ENCODE measurements around the gene CABP4. TPM values are rescaled to one million over a fixed set of nuclear protein-coding genes. Genes with fewer than 3 reads are reported as not detected.

Gene CABP4
- total RNA-seq, 1 experiment from 2014 or later, result not detected

- intact Hi-C loops (cut with micrococcal nuclease), result loop anchor here (1.0 to 5.0 kb wide), 4 partner anchors 37 to 117 kb away; partner anchors contain the start of genes POLD4 and RPS6KB2
- H3K4me1 ChIP-seq (ENCODE audit: control insufficient read depth in 1 of 2, insufficient read depth in 2 of 2, low read length in 2 of 2), result peaks cover 25 to 45% of the 10 kb centered on the region in 2 experiments
- H3K4me2 ChIP-seq (ENCODE audit: low read length), result peak within 1 kb of the TSS; percentile 100
- H4K20me1 ChIP-seq (ENCODE audit: insufficient read depth), result no peaks in the 10 kb centered on the region
- H3K9me2 ChIP-seq (ENCODE audit: insufficient read depth), result no peaks in the 10 kb centered on the region
- CTCF ChIA-PET, result interaction anchor here (1.9 kb wide), 1 partner anchor 67 kb away, joined by 8 read pairs; the partner anchor contains the start of gene PPP1CA
- H3K27me3 ChIP-seq (ENCODE audit: insufficient read depth, low read length), result no peaks in the 10 kb centered on the region
- POLR2A ChIA-PET, result interaction anchor here (1.0 to 2.1 kb wide), 4 partner anchors 11 to 77 kb away, joined by 3 to 9 read pairs (median 3); partner anchors contain the start of genes AIP and RAD9A
- DNase-seq (ENCODE audit: low read depth, low spot score) (peak; percentile 82), ATAC-seq (peak; percentile 71)
- no peaks in the 10 kb centered on the region for H3K36me3 ChIP-seq (ENCODE audit: control insufficient read depth in 1 of 2, insufficient read depth in 2 of 2, low read length in 2 of 2)
- peak within 1 kb of the TSS; percentile 82 to 95 for H3K4me3 ChIP-seq (replicated peaks in 1 of 2; ENCODE audit: low read depth in 1 of 2, low read length in 2 of 2)
- peak within 1 kb of the TSS; percentile 88 for H3K27ac ChIP-seq (ENCODE audit: low read depth, low read length)
- H3K9ac ChIP-seq (ENCODE audit: low read length), result peak within 1 kb of the TSS; percentile 95
- RAD21 ChIA-PET (ENCODE audit: low non-redundant PET in 1 of 2, low total read pairs in 2 of 2, uncharacterized antibody in 2 of 2, unreplicated experiment in 2 of 2), result interaction anchor here in 1 of 2 experiments (1.4 to 2.2 kb wide), 2 partner anchors 67 to 86 kb away, joined by 3 to 6 read pairs; partner anchors contain the start of gene PPP1CA
- H2AFZ ChIP-seq (ENCODE audit: low read depth, low read length, poor library complexity, severe bottlenecking), result no peak within 1 kb of the TSS
- no peaks in the 10 kb centered on the region for H3K9me3 ChIP-seq (ENCODE audit: control insufficient read depth in 1 of 2, insufficient read depth in 1 of 2, low read depth in 1 of 2, low read length in 2 of 2)
- H3K79me2 ChIP-seq (ENCODE audit: insufficient read depth, low read length), result peaks cover 15% of the 10 kb centered on the region; the same call in 1 of the 2 replicates
- BruUV-seq (replicated peaks), result no TSS peak
- TF ChIP-seq SIN3A (IDR thresholded peaks at IDR 0.05; ENCODE audit: low read depth) (no peak), ZNF274 (IDR thresholded peaks at IDR 0.05; ENCODE audit: low read depth, low read length) (no peak), ZFX (IDR thresholded peaks at IDR 0.05) (peak; percentile 84), CEBPB (IDR thresholded peaks at IDR 0.05; ENCODE audit: low read depth) (no peak), EGR1 (IDR thresholded peaks at IDR 0.05; ENCODE audit: low read depth) (no peak), POLR2A (IDR thresholded peaks at IDR 0.05; ENCODE audit: borderline replicate concordance, extremely low read depth, insufficient read depth, insufficient read length) (peak; percentile 88), EZH2 (IDR thresholded peaks at IDR 0.05) (no peak), POLR2AphosphoS5 (IDR thresholded peaks at IDR 0.05; ENCODE audit: low read depth, low read length) (peak; percentile 87), SRF (IDR thresholded peaks at IDR 0.05; ENCODE audit: low read depth) (no peak), RAD21 (IDR thresholded peaks at IDR 0.05; ENCODE audit: low read depth) (no peak), JUND (IDR thresholded peaks at IDR 0.05) (no peak), ELF1 (IDR thresholded peaks at IDR 0.05; ENCODE audit: borderline replicate concordance, low read depth) (no peak), FOSL1 (IDR thresholded peaks at IDR 0.05; ENCODE audit: low read depth) (no peak), REST (IDR thresholded peaks at IDR 0.05; ENCODE audit: low read depth) (no peak), EZH2phosphoT487 (IDR thresholded peaks at IDR 0.05; ENCODE audit: borderline replicate concordance) (no peak), ZBTB33 (IDR thresholded peaks at IDR 0.05; ENCODE audit: extremely low read depth, insufficient replicate concordance, low read length) (no peak), TCF7L2 (IDR thresholded peaks at IDR 0.05; ENCODE audit: borderline replicate concordance, extremely low read depth, insufficient read depth, insufficient read length) (no peak)
- TF ChIP-seq, protein P1, sequence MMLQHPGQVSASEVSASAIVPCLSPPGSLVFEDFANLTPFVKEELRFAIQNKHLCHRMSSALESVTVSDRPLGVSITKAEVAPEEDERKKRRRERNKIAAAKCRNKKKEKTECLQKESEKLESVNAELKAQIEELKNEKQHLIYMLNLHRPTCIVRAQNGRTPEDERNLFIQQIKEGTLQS (IDR thresholded peaks at IDR 0.05), result no peak
- TF ChIP-seq, protein P2, sequence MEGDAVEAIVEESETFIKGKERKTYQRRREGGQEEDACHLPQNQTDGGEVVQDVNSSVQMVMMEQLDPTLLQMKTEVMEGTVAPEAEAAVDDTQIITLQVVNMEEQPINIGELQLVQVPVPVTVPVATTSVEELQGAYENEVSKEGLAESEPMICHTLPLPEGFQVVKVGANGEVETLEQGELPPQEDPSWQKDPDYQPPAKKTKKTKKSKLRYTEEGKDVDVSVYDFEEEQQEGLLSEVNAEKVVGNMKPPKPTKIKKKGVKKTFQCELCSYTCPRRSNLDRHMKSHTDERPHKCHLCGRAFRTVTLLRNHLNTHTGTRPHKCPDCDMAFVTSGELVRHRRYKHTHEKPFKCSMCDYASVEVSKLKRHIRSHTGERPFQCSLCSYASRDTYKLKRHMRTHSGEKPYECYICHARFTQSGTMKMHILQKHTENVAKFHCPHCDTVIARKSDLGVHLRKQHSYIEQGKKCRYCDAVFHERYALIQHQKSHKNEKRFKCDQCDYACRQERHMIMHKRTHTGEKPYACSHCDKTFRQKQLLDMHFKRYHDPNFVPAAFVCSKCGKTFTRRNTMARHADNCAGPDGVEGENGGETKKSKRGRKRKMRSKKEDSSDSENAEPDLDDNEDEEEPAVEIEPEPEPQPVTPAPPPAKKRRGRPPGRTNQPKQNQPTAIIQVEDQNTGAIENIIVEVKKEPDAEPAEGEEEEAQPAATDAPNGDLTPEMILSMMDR (IDR thresholded peaks at IDR 0.05 in 2 of 3, conservative IDR thresholded peaks at IDR 0.05 in 1 of 3; ENCODE audit: borderline replicate concordance in 1 of 3, insufficient read depth in 1 of 3, low read depth in 2 of 3, low read length in 2 of 3), result peak in 2 of 3 experiments; percentile 26 to 28; a peak in 2 of 6 replicates
Measured at GRCh38 chr11:67468759-67469507, 13.8 kb downstream of the CABP4 start, which contains the start of gene TMEM134. Gene TMEM134, minus strand, starts transcription at chr11:67469251. Its CDS starts 59 bp downstream, at chr11:67469192.

All from HCT116 (cell line).